ENCODE measurements around the gene OTOF. TPM values are rescaled to one million over a fixed set of nuclear protein-coding genes. Genes with fewer than 3 reads are reported as not detected.

The OTOF gene
- total RNA-seq, 1 experiment from 2014 or later = 0.10 TPM

DNA sequence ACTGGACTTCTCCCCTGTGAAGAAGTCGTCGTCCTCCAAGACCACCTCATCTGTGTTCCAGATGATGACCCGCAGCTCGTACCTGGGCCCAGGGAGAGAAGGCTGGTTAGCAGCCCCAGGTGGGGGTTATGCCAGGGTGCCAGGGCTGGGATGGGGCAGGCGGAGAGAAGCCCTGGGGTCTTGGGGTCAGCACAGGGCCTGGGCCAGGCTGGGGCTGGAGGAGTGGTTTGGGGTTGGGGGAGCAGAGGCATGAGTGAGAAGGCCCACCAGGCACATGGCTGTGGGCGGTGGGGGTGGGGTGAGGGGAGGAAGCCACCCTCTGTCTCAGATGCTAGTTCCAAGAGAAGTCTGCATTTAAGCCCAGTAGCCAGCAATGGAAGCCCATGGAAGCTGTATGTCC, 15.8 kb downstream of the OTOF start:
- no peaks in the 10 kb centered on the region for H3K9me2 ChIP-seq (ENCODE audit: insufficient read depth)
- no peaks in the 10 kb centered on the region for H3K79me2 ChIP-seq (ENCODE audit: insufficient read depth, low read length)
- no peak overlapping the region for H3K27ac ChIP-seq (ENCODE audit: low read depth, low read length)
- no peaks in the 10 kb centered on the region for H4K20me1 ChIP-seq (ENCODE audit: insufficient read depth)
- H2AFZ ChIP-seq (ENCODE audit: low read depth, low read length, poor library complexity, severe bottlenecking) = peak overlapping the region; percentile 55
- ATAC-seq = peak; percentile 50
- H3K4me1 ChIP-seq (ENCODE audit: control insufficient read depth in 1 of 2, insufficient read depth in 2 of 2, low read length in 2 of 2) = peaks cover 4 to 18% of the 10 kb centered on the region in 2 experiments; a peak in 3 of 4 replicates
- no peak for DNase-seq (ENCODE audit: low read depth, low spot score)
- H3K9me3 ChIP-seq (ENCODE audit: control insufficient read depth in 1 of 2, insufficient read depth in 1 of 2, low read depth in 1 of 2, low read length in 2 of 2) = no peaks in the 10 kb centered on the region
- H3K36me3 ChIP-seq (ENCODE audit: control insufficient read depth in 1 of 2, insufficient read depth in 2 of 2, low read length in 2 of 2) = no peaks in the 10 kb centered on the region
- peak overlapping the region; percentile 18 for H3K4me2 ChIP-seq (ENCODE audit: low read length)
- BruUV-seq (replicated peaks) = no TSS peak
- ChIA-PET POLR2A (no interaction called here), RAD21 (ENCODE audit: low non-redundant PET in 1 of 2, low total read pairs in 2 of 2, uncharacterized antibody in 2 of 2, unreplicated experiment in 2 of 2) (no interaction called here), CTCF (interaction anchor here (1.0 to 1.1 kb wide), 2 partner anchors 146 to 290 kb away, joined by 3 to 5 read pairs; no protein-coding TSS in a partner anchor)
- TF ChIP-seq ELF1 (IDR thresholded peaks at IDR 0.05; ENCODE audit: borderline replicate concordance, low read depth) (no peak), EZH2 (IDR thresholded peaks at IDR 0.05) (no peak), JUND (IDR thresholded peaks at IDR 0.05) (no peak), CBX3 (IDR thresholded peaks at IDR 0.05; ENCODE audit: low read depth) (no peak), EGR1 (IDR thresholded peaks at IDR 0.05; ENCODE audit: low read depth) (no peak), FOSL1 (IDR thresholded peaks at IDR 0.05; ENCODE audit: low read depth) (no peak), POLR2A (IDR thresholded peaks at IDR 0.05; ENCODE audit: borderline replicate concordance, extremely low read depth, insufficient read depth, insufficient read length) (no peak), SIN3A (IDR thresholded peaks at IDR 0.05; ENCODE audit: low read depth) (no peak), CEBPB (IDR thresholded peaks at IDR 0.05; ENCODE audit: low read depth) (no peak), SRF (IDR thresholded peaks at IDR 0.05; ENCODE audit: low read depth) (no peak), TCF7L2 (IDR thresholded peaks at IDR 0.05; ENCODE audit: borderline replicate concordance, extremely low read depth, insufficient read depth, insufficient read length) (no peak), SP1 (IDR thresholded peaks at IDR 0.05; ENCODE audit: low read depth) (no peak), POLR2AphosphoS5 (IDR thresholded peaks at IDR 0.05; ENCODE audit: low read depth, low read length) (no peak), ZFX (IDR thresholded peaks at IDR 0.05) (no peak), EZH2phosphoT487 (IDR thresholded peaks at IDR 0.05; ENCODE audit: borderline replicate concordance) (no peak)
- TF ChIP-seq, protein P1, sequence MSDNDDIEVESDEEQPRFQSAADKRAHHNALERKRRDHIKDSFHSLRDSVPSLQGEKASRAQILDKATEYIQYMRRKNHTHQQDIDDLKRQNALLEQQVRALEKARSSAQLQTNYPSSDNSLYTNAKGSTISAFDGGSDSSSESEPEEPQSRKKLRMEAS (IDR thresholded peaks at IDR 0.05) = no peak
- TF ChIP-seq, protein P2, sequence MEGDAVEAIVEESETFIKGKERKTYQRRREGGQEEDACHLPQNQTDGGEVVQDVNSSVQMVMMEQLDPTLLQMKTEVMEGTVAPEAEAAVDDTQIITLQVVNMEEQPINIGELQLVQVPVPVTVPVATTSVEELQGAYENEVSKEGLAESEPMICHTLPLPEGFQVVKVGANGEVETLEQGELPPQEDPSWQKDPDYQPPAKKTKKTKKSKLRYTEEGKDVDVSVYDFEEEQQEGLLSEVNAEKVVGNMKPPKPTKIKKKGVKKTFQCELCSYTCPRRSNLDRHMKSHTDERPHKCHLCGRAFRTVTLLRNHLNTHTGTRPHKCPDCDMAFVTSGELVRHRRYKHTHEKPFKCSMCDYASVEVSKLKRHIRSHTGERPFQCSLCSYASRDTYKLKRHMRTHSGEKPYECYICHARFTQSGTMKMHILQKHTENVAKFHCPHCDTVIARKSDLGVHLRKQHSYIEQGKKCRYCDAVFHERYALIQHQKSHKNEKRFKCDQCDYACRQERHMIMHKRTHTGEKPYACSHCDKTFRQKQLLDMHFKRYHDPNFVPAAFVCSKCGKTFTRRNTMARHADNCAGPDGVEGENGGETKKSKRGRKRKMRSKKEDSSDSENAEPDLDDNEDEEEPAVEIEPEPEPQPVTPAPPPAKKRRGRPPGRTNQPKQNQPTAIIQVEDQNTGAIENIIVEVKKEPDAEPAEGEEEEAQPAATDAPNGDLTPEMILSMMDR (IDR thresholded peaks at IDR 0.05 in 2 of 3, conservative IDR thresholded peaks at IDR 0.05 in 1 of 3; ENCODE audit: borderline replicate concordance in 1 of 3, insufficient read depth in 1 of 3, low read depth in 2 of 3, low read length in 2 of 3) = no peak
- TF ChIP-seq, protein P3, sequence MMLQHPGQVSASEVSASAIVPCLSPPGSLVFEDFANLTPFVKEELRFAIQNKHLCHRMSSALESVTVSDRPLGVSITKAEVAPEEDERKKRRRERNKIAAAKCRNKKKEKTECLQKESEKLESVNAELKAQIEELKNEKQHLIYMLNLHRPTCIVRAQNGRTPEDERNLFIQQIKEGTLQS (IDR thresholded peaks at IDR 0.05) = no peak
- TF ChIP-seq, protein P4, sequence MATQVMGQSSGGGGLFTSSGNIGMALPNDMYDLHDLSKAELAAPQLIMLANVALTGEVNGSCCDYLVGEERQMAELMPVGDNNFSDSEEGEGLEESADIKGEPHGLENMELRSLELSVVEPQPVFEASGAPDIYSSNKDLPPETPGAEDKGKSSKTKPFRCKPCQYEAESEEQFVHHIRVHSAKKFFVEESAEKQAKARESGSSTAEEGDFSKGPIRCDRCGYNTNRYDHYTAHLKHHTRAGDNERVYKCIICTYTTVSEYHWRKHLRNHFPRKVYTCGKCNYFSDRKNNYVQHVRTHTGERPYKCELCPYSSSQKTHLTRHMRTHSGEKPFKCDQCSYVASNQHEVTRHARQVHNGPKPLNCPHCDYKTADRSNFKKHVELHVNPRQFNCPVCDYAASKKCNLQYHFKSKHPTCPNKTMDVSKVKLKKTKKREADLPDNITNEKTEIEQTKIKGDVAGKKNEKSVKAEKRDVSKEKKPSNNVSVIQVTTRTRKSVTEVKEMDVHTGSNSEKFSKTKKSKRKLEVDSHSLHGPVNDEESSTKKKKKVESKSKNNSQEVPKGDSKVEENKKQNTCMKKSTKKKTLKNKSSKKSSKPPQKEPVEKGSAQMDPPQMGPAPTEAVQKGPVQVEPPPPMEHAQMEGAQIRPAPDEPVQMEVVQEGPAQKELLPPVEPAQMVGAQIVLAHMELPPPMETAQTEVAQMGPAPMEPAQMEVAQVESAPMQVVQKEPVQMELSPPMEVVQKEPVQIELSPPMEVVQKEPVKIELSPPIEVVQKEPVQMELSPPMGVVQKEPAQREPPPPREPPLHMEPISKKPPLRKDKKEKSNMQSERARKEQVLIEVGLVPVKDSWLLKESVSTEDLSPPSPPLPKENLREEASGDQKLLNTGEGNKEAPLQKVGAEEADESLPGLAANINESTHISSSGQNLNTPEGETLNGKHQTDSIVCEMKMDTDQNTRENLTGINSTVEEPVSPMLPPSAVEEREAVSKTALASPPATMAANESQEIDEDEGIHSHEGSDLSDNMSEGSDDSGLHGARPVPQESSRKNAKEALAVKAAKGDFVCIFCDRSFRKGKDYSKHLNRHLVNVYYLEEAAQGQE (IDR thresholded peaks at IDR 0.05; ENCODE audit: low read depth) = no peak
- H3K9ac ChIP-seq (ENCODE audit: low read length) = no peak overlapping the region; the same call in 1 of the 2 replicates
- no peak overlapping the region for H3K4me3 ChIP-seq (replicated peaks in 1 of 2; ENCODE audit: low read depth in 1 of 2, low read length in 2 of 2)
- intact Hi-C loops (cut with micrococcal nuclease) = no loop called here
- no peaks in the 10 kb centered on the region for H3K27me3 ChIP-seq (ENCODE audit: insufficient read depth, low read length)

All from HCT116 (cell line).